Mononuclear cell (primary cell): ENCODE results near the gene NR2C2AP. TPM values are rescaled to one million over a fixed set of nuclear protein-coding genes. Genes with fewer than 3 reads are reported as not detected.
"Not testable (repeated sequence)": the region's sequence is repeated elsewhere in the genome, so short reads cannot be mapped to it uniquely, and the experiment has no call there.

Experiments used
- H3K27me3 ChIP-seq: 2 replicates; pipeline ENCODE4 v1.6.0; 2011; ENCODE audit warnings: low read length, control low read depth; ENCODE audit not compliant: insufficient read depth
- H3K4me1 ChIP-seq: 2 replicates; pipeline ENCODE4 v1.5.1; 2011; ENCODE audit warnings: mild to moderate bottlenecking, low read length, control low read depth; ENCODE audit not compliant: insufficient read depth
- H3K4me3 ChIP-seq: 2 replicates; pipeline ENCODE4 v1.5.1; 2011; ENCODE audit warnings: mild to moderate bottlenecking, low read length, moderate library complexity
- H3K9me3 ChIP-seq: 2 replicates; pipeline ENCODE4 v1.5.1; 2011; ENCODE audit warnings: low read depth, mild to moderate bottlenecking, control low read depth, low read length
- total RNA-seq: library from RNA; depleted of rRNA; stranded (reverse); fragments of >200 nt; gene quantifications from one replicate; pipeline ENCODE4 v1.2.3, GENCODE V29; 2012

The NR2C2AP gene
- total RNA-seq, 1 donor, result 8.0 TPM

GRCh38 chr19:19179548-19180441 lies 23.4 kb downstream of the NR2C2AP start:
- Histone ChIP-seq H3K4me1 (peaks cover 3% of the 10 kb centered on the region), H3K4me3 (no peak overlapping the region), H3K27me3 (no peaks in the 10 kb centered on the region), H3K9me3 (no peaks in the 10 kb centered on the region)

- Histone ChIP-seq H3K9me3 (no peaks in the 10 kb centered on the region), H3K4me1 (peaks cover 6% of the 10 kb centered on the region), H3K4me3 (no peak overlapping the region), H3K27me3 (no peaks in the 10 kb centered on the region)
Observed at GRCh38 chr19:19176950-19177349, 26.3 kb downstream of the NR2C2AP start.

GRCh38 chr19:19173243-19173642 lies 30.0 kb downstream of the NR2C2AP start:
- not testable (repeated sequence) for H3K27me3 ChIP-seq, H3K9me3 ChIP-seq, H3K4me3 ChIP-seq
- H3K4me1 ChIP-seq, result peaks cover 16% of the 10 kb centered on the region

- H3K4me3 ChIP-seq, result no peak overlapping the region
- H3K27me3 ChIP-seq, result no peaks in the 10 kb centered on the region
Observed at GRCh38 chr19:19171821-19172532, 31.2 kb downstream of the NR2C2AP start.

GRCh38 chr19:19170873-19171672 lies 32.1 kb downstream of the NR2C2AP start:
- Histone ChIP-seq H3K4me1 (peaks cover 16% of the 10 kb centered on the region), H3K27me3 (no peaks in the 10 kb centered on the region), H3K9me3 (no peaks in the 10 kb centered on the region), H3K4me3 (no peak overlapping the region)

More at GRCh38 chr19:19171821-19172532, 31.2 kb downstream of the NR2C2AP start:
- Histone ChIP-seq H3K4me1 (peaks cover 16% of the 10 kb centered on the region), H3K9me3 (no peaks in the 10 kb centered on the region)

- Histone ChIP-seq H3K9me3 (no peaks in the 10 kb centered on the region), H3K27me3 (no peaks in the 10 kb centered on the region), H3K4me3 (no peak within 1 kb of the TSS), H3K4me1 (peaks cover 16% of the 10 kb centered on the region)
Observed at GRCh38 chr19:19170053-19170872, 33.0 kb downstream of the NR2C2AP start, which contains the start of gene MEF2B. MEF2B (minus strand) TSS chr19:19170263; CDS start chr19:19150735, 19,528 bp downstream.

- no peaks in the 10 kb centered on the region for H3K27me3 ChIP-seq
- peaks cover 16% of the 10 kb centered on the region for H3K4me1 ChIP-seq
- no peak overlapping the region for H3K4me3 ChIP-seq
- H3K9me3 ChIP-seq, result no peaks in the 10 kb centered on the region
Observed at GRCh38 chr19:19169236-19170052, 33.8 kb downstream of the NR2C2AP start.

- peaks cover 16% of the 10 kb centered on the region for H3K4me1 ChIP-seq
- H3K4me3 ChIP-seq, result no peak overlapping the region
- no peaks in the 10 kb centered on the region for H3K27me3 ChIP-seq
- no peaks in the 10 kb centered on the region for H3K9me3 ChIP-seq
Observed at GRCh38 chr19:19167612-19168011, 35.6 kb downstream of the NR2C2AP start.

- no peaks in the 10 kb centered on the region for H3K9me3 ChIP-seq
- no peaks in the 10 kb centered on the region for H3K27me3 ChIP-seq
- peaks cover 6% of the 10 kb centered on the region for H3K4me1 ChIP-seq
- H3K4me3 ChIP-seq, result no peak overlapping the region
Observed at GRCh38 chr19:19165396-19165795, 37.8 kb downstream of the NR2C2AP start.

GRCh38 chr19:19162495-19162894 lies 40.7 kb downstream of the NR2C2AP start:
- no peak overlapping the region for H3K4me3 ChIP-seq
- no peaks in the 10 kb centered on the region for H3K27me3 ChIP-seq
- H3K4me1 ChIP-seq, result no peaks in the 10 kb centered on the region
- H3K9me3 ChIP-seq, result no peaks in the 10 kb centered on the region

- H3K4me3 ChIP-seq, result no peak overlapping the region
- no peaks in the 10 kb centered on the region for H3K27me3 ChIP-seq
- H3K9me3 ChIP-seq, result no peaks in the 10 kb centered on the region
- H3K4me1 ChIP-seq, result no peaks in the 10 kb centered on the region
Observed at GRCh38 chr19:19160461-19161035, 42.7 kb downstream of the NR2C2AP start.

GRCh38 chr19:19159534-19159933 lies 43.7 kb downstream of the NR2C2AP start:
- H3K4me3 ChIP-seq, result no peak overlapping the region
- no peaks in the 10 kb centered on the region for H3K9me3 ChIP-seq
- H3K27me3 ChIP-seq, result no peaks in the 10 kb centered on the region
- no peaks in the 10 kb centered on the region for H3K4me1 ChIP-seq

GRCh38 chr19:19157808-19158207 lies 45.4 kb downstream of the NR2C2AP start:
- Histone ChIP-seq H3K4me3 (no peak overlapping the region), H3K4me1 (no peaks in the 10 kb centered on the region), H3K9me3 (no peaks in the 10 kb centered on the region), H3K27me3 (no peaks in the 10 kb centered on the region)
